Neuron (in vitro differentiated cells): Measurements from ENCODE around the gene UGT8.

Experiments used
- H2AFZ ChIP-seq: one replicate; pipeline ENCODE4 v1.6.1; 2013; ENCODE audit warnings: low read depth, mild to moderate bottlenecking, inconsistent platforms, low read length, moderate library complexity
- H3K27me3 ChIP-seq: one replicate; pipeline ENCODE4 v1.6.1; 2013; ENCODE audit warnings: low read length; ENCODE audit not compliant: insufficient read depth
- H3K36me3 ChIP-seq: one replicate; pipeline ENCODE4 v1.6.1; 2013; ENCODE audit warnings: low read length; ENCODE audit not compliant: insufficient read depth
- H3K4me1 ChIP-seq: one replicate; pipeline ENCODE4 v1.6.1; 2013; ENCODE audit warnings: low read length; ENCODE audit not compliant: insufficient read depth
- H3K4me3 ChIP-seq: 2 replicates; pipeline ENCODE4 v1.5.1; 2013; ENCODE audit warnings: mild to moderate bottlenecking, low read length, moderate library complexity
- H3K9me3 ChIP-seq: one replicate; pipeline ENCODE4 v1.6.1; 2013; ENCODE audit warnings: low read length

UGT8 gene

DNA sequence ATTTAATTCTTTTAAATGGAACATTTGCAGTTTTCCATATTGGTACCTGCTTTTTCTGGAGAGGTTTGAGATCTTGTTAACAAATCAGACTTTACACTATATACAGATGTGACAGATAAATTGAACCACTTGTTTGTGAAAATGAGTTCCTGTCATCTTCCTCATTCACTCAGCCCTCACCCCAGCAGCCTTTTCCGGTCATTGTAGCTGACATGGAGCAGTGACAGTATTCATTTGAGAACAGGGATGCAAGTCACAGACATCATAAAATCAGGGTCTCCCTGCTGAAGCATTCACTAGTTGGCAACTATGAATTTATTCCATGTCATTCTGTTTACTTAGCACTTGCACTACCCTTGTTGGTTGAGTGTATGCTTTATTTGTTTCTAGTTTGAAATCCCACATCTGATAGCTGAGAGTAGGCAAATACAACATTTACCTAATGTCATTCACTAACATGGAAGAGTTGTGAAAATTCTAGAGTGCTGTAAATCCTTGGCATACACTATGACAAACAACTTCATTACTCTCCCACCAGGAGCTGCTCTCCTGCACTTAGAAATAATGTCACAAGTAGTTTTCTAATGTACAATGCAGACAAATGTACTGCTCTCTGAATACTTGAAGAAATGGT lies 78.9 kb downstream of the UGT8 start:
- Histone ChIP-seq H3K27me3 (no peaks in the 10 kb centered on the region), H2AFZ (no peak overlapping the region), H3K9me3 (no peaks in the 10 kb centered on the region), H3K36me3 (no peaks in the 10 kb centered on the region), H3K4me3 (no peak overlapping the region), H3K4me1 (no peaks in the 10 kb centered on the region)

GRCh38 chr4:114684462-114684861 lies 85.9 kb downstream of the UGT8 start:
- Histone ChIP-seq H3K9me3 (no peaks in the 10 kb centered on the region), H3K4me1 (no peaks in the 10 kb centered on the region), H3K4me3 (no peak overlapping the region), H3K27me3 (no peaks in the 10 kb centered on the region), H2AFZ (no peak overlapping the region), H3K36me3 (no peaks in the 10 kb centered on the region)

- H3K4me1 ChIP-seq = no peaks in the 10 kb centered on the region
- no peaks in the 10 kb centered on the region for H3K9me3 ChIP-seq
- H3K36me3 ChIP-seq = no peaks in the 10 kb centered on the region
- H3K27me3 ChIP-seq = no peaks in the 10 kb centered on the region
- H3K4me3 ChIP-seq = no peak overlapping the region
- H2AFZ ChIP-seq = no peak overlapping the region
These were observed 89.5 kb downstream of the UGT8 start for GRCh38 chr4:114688059-114688458.

DNA sequence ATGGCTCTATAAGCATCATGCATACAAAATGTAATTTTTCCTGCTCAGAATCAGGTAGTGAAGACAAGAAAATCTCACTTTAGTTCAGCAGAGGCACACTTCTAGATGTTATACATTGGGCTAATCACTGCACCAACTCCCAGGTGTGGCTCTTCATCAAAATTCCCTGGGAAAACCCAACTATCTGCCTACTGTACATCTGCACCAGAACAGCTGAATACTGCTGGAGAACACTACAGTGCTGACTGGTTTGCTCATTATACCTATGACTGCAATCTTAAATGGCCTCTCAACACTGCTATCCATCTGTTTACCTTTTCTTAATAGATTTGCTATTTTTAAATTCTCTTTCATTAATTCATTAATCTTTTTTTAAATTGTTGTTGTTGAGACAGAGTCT lies 92.0 kb downstream of the UGT8 start:
- Histone ChIP-seq H3K4me3 (no peak overlapping the region), H3K36me3 (no peaks in the 10 kb centered on the region), H2AFZ (no peak overlapping the region), H3K4me1 (no peaks in the 10 kb centered on the region), H3K9me3 (no peaks in the 10 kb centered on the region), H3K27me3 (no peaks in the 10 kb centered on the region)

DNA sequence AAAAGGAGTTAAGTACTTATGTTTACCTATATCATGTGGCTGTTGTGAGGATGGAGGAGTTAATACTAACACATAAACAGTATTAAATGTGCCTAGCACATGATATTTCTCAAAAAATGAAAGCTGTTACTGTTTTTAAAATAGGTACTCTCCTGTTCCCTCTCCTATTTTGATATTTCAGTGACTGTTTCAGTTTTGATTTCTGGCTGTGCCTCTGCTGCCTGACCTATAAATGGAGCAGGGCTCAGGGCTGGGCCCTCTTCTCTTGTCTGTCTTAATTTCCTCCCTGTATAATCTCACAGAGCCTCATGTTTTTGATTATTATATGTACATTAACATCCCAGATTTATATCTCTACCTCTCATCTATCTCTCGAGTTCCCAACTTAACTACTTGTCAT lies 93.3 kb downstream of the UGT8 start:
- no peaks in the 10 kb centered on the region for H3K4me1 ChIP-seq
- H3K4me3 ChIP-seq = no peak overlapping the region
- no peak overlapping the region for H2AFZ ChIP-seq
- no peaks in the 10 kb centered on the region for H3K9me3 ChIP-seq
- no peaks in the 10 kb centered on the region for H3K36me3 ChIP-seq
- H3K27me3 ChIP-seq = no peaks in the 10 kb centered on the region

DNA sequence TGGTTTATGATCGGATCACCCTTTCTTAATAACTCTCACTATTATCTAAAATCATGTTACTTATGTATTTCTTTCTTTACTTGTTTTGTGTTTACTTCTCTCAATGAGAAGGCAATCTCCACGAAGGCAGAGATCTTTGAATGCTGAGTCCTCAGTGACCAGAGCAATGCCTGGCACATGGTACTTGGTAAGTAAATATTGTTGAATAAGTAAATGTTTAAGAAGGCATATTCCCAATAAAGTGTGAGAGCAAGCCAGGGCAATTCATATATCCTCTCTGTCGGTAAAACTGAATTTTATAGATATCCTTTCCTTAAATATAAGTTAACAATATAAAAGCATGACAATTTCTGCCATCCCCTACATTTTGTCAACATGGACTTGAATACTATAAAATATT lies 94.4 kb downstream of the UGT8 start:
- no peak overlapping the region for H3K4me3 ChIP-seq
- H3K36me3 ChIP-seq = no peaks in the 10 kb centered on the region
- no peaks in the 10 kb centered on the region for H3K27me3 ChIP-seq
- H3K9me3 ChIP-seq = no peaks in the 10 kb centered on the region
- H3K4me1 ChIP-seq = no peaks in the 10 kb centered on the region
- no peak overlapping the region for H2AFZ ChIP-seq

DNA sequence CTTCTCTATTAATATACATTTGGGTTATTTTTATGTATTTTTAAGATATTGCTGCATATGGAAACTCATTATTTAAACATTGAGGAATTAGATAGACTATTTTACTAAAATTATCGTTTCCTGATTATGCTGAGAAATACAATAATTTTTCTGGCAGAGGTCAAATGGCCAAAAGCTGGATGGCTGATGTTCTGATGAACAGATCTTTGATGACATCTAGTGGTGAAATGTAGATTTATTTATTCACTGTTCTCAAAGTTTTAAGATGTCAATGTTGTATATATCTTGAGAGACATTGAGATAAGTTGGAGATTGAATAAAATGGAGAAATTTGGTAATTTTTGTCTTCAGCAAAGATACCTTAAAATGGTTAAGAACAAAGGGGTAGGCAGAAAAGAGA lies 96.2 kb downstream of the UGT8 start:
- no peak overlapping the region for H2AFZ ChIP-seq
- H3K9me3 ChIP-seq = no peaks in the 10 kb centered on the region
- H3K4me3 ChIP-seq = no peak overlapping the region
- no peaks in the 10 kb centered on the region for H3K36me3 ChIP-seq
- no peaks in the 10 kb centered on the region for H3K4me1 ChIP-seq
- H3K27me3 ChIP-seq = no peaks in the 10 kb centered on the region

GRCh38 chr4:114698231-114698630 lies 99.6 kb downstream of the UGT8 start:
- Histone ChIP-seq H3K4me3 (no peak overlapping the region), H2AFZ (no peak overlapping the region), H3K36me3 (no peaks in the 10 kb centered on the region), H3K27me3 (no peaks in the 10 kb centered on the region), H3K9me3 (no peaks in the 10 kb centered on the region), H3K4me1 (no peaks in the 10 kb centered on the region)

DNA sequence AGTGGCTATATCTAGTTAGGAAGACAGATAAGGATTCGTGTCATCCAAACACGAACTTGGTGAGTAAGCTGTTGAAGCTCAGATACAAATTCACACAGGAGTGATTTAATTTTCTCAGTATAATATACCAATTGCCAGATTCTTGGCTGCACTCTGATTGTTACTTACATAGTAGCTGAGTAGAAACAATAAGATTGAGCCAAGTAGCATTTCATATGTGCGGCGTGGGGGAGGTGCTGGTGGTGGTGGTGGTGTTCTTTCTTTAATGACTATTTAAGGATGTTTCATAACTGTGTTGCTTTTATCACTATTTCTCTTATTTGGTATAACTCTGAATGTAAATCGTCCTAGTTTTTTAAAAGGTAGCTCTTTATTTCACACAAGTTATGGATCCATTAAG lies 102.9 kb downstream of the UGT8 start:
- Histone ChIP-seq H3K4me1 (no peaks in the 10 kb centered on the region), H3K27me3 (no peaks in the 10 kb centered on the region), H2AFZ (no peak overlapping the region), H3K4me3 (no peak overlapping the region), H3K9me3 (no peaks in the 10 kb centered on the region), H3K36me3 (no peaks in the 10 kb centered on the region)

GRCh38 chr4:114717432-114717831 lies 118.8 kb downstream of the UGT8 start:
- Histone ChIP-seq H3K36me3 (no peaks in the 10 kb centered on the region), H3K27me3 (no peaks in the 10 kb centered on the region), H2AFZ (no peak overlapping the region), H3K9me3 (no peaks in the 10 kb centered on the region), H3K4me3 (no peak overlapping the region), H3K4me1 (no peaks in the 10 kb centered on the region)

- Histone ChIP-seq H3K4me1 (peaks cover 6% of the 10 kb centered on the region), H3K9me3 (no peaks in the 10 kb centered on the region), H2AFZ (no peak overlapping the region), H3K36me3 (no peaks in the 10 kb centered on the region), H3K27me3 (no peaks in the 10 kb centered on the region), H3K4me3 (no peak overlapping the region)
These were observed 126.5 kb downstream of the UGT8 start for GRCh38 chr4:114725066-114725465.

GRCh38 chr4:114727461-114727860 lies 128.9 kb downstream of the UGT8 start:
- no peaks in the 10 kb centered on the region for H3K9me3 ChIP-seq
- H3K36me3 ChIP-seq = no peaks in the 10 kb centered on the region
- no peaks in the 10 kb centered on the region for H3K27me3 ChIP-seq
- H3K4me1 ChIP-seq = peaks cover 6% of the 10 kb centered on the region
- peak overlapping the region; percentile 51 for H2AFZ ChIP-seq
- no peak overlapping the region for H3K4me3 ChIP-seq
